HepG2 (cell line): Measurements from ENCODE around the gene NDUFB5. TPM values are rescaled to one million over a fixed set of nuclear protein-coding genes. Genes with fewer than 3 reads are reported as not detected.

Source experiments
- GLMP ChIP-seq: sonication (generic); formaldehyde crosslinking; IDR thresholded peaks from 2 replicates; pipeline ENCODE4 v1.9.0; 2021; ENCODE audit warnings: missing genetic modification reagents, mild to moderate bottlenecking, borderline replicate concordance
- IKZF4 ChIP-seq: sonication (generic); formaldehyde crosslinking; IDR thresholded peaks from 2 replicates; pipeline ENCODE4 v1.5.1; 2020; ENCODE audit warnings: borderline replicate concordance, mild to moderate bottlenecking, low read depth, missing genetic modification reagents; ENCODE audit errors: not compliant biosample characterization
- KIAA2018 ChIP-seq: sonication (generic); formaldehyde crosslinking; IDR thresholded peaks from 2 replicates; pipeline ENCODE4 v1.5.0; 2020; ENCODE audit warnings: mild to moderate bottlenecking, missing genetic modification reagents, borderline replicate concordance
- MTA3 ChIP-seq: sonication (generic); formaldehyde crosslinking; IDR thresholded peaks from 2 replicates; pipeline ENCODE4 v1.4.0; 2020; ENCODE audit warnings: missing genetic modification reagents
- NFAT5 ChIP-seq: sonication (generic); formaldehyde crosslinking; IDR thresholded peaks from 2 replicates; pipeline ENCODE4 v1.4.0; 2020; ENCODE audit warnings: missing genetic modification reagents
- THAP9 ChIP-seq: sonication (generic); formaldehyde crosslinking; IDR thresholded peaks from 2 replicates; pipeline ENCODE4; 2020; ENCODE audit warnings: missing genetic modification reagents, mild to moderate bottlenecking, borderline replicate concordance
- ZMAT3 ChIP-seq: sonication (generic); formaldehyde crosslinking; conservative IDR thresholded peaks from 2 replicates; pipeline ENCODE4 v1.7.0; 2021; ENCODE audit warnings: missing genetic modification reagents
- polyA plus RNA-seq, 8 experiments: library from polyadenylated mRNA; depleted of rRNA in 3 of 8; stranded (reverse) in 7 of 8; unstranded in 1 of 8; fragments of >200 nt; fragmentation: Illumina TruSeq in 4 of 8; extraction: Trizol in 4 of 8; gene quantifications; 2 replicates each; pipeline versions ENCODE4 v1.2.1 to v1.2.3, GENCODE V29; 2011 to 2016; ENCODE audit warnings: low read depth in 4 of 8, missing spikeins in 1 of 8, mixed read lengths in 1 of 8; ENCODE audit not compliant: insufficient read depth in 1 of 8
- total RNA-seq, 5 experiments: library from RNA; depleted of rRNA; stranded (reverse); fragments of >200 nt; fragmentation: Illumina TruSeq; extraction: Trizol; gene quantifications; 2 replicates each; pipeline ENCODE4 v1.2.3, GENCODE V29; 2016; ENCODE audit warnings: low read depth in 1 of 5
- TF ChIP-seq, protein P1 (sequence below): sonication (generic); formaldehyde crosslinking; IDR thresholded peaks from 2 replicates; pipeline ENCODE4 v1.5.0; 2020; ENCODE audit warnings: missing genetic modification reagents

NDUFB5 gene
- total and polyA plus RNA-seq, 2 of the 13 experiments (the other 11 are each of a cell fraction or from before 2014, with no cell fraction given): 43.3 to 120 TPM

DNA sequence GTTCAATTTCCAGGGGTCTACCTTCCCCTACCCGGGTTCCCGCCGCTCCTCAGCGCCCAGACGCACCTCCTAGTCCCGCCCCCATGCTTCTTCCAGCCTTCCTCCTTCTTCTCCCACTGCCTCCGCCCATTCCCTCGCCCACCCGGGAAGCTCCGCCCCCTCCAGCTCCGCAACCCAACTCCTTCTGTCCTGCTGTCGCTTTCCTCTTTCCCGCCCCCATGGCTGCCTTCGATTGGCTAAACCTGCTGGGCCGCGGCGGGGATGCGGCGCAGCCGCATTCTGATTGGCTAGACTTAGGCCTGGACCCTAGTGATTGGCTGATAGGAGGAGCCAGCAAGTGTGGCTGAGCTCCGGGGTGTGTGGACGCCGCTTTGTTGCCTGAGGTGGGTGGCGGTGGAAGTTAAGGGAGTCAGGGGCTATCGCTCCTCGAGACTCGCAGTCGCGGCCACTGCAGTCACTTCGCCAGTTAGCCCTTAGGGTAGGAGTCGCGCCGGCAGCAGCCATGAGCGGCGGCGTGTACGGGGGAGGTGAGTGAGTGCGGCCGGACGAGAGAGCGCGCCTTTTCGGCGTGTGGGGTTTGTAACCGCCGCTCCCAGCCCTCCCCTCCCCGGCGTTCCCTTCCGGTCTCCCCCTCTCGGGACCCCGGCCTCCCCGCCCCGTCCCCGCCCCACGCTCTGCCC, 41.9 kb upstream of the NDUFB5 start, which contains the start of gene ACTL6A (continued):
- TF ChIP-seq IKZF4 (CRISPR knock-in tag) (no peak), NFAT5 (CRISPR knock-in tag) (no peak), GLMP (CRISPR knock-in tag) (no peak), ZMAT3 (CRISPR knock-in tag) (0 out of 2 replicates have a peak, but pooled peaks have one; percentile 54), THAP9 (CRISPR knock-in tag) (no peak), MTA3 (CRISPR knock-in tag) (no peak), KIAA2018 (no peak)
- TF ChIP-seq, protein P1, sequence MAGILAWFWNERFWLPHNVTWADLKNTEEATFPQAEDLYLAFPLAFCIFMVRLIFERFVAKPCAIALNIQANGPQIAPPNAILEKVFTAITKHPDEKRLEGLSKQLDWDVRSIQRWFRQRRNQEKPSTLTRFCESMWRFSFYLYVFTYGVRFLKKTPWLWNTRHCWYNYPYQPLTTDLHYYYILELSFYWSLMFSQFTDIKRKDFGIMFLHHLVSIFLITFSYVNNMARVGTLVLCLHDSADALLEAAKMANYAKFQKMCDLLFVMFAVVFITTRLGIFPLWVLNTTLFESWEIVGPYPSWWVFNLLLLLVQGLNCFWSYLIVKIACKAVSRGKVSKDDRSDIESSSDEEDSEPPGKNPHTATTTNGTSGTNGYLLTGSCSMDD (CRISPR knock-in tag): no peak
